PFSK-1 (cell line): ENCODE measurements around the gene ENDOD1.

Source experiments
- FOXP2 ChIP-seq: optimal IDR thresholded peaks from 2 replicates; pipeline ENCODE3; 2011; ENCODE audit warnings: borderline replicate concordance, control low read depth, inconsistent platforms; ENCODE audit not compliant: insufficient read depth; ENCODE audit errors: extremely low read length, extremely low read depth
- POLR2AphosphoS5 ChIP-seq: IDR thresholded peaks from 2 replicates; pipeline ENCODE4 v1.6.1; 2012; ENCODE audit warnings: low read depth, mild to moderate bottlenecking, control low read depth, low read length, moderate library complexity
- REST ChIP-seq, 2 experiments: IDR thresholded peaks; 2 replicates each; pipeline versions ENCODE4 v1.6.1 to v1.8.0; 2011 to 2012; ENCODE audit warnings: low read depth in 2 of 2, low read length in 2 of 2, control low read depth in 1 of 2, inconsistent platforms in 1 of 2, mild to moderate bottlenecking in 1 of 2, moderate library complexity in 1 of 2; ENCODE audit not compliant: insufficient read depth in 1 of 2
- SIN3A ChIP-seq: IDR thresholded peaks from 2 replicates; pipeline ENCODE4 v1.6.1; 2012; ENCODE audit warnings: mild to moderate bottlenecking, low read length, moderate library complexity, borderline replicate concordance; ENCODE audit not compliant: insufficient read depth
- TAF1 ChIP-seq: IDR thresholded peaks from 2 replicates; pipeline ENCODE4 v1.6.1; 2012; ENCODE audit warnings: low read length, control low read depth, borderline replicate concordance; ENCODE audit not compliant: insufficient read depth

ENDOD1 gene

GRCh38 chr11:95058621-95059020 lies 31.0 kb upstream of the ENDOD1 start:
- TF ChIP-seq FOXP2 (no peak), TAF1 (no peak), REST (IDR thresholded peaks at IDR 0.05; ENCODE audit: insufficient read depth in 1 of 2, low read depth in 2 of 2, low read length in 2 of 2) (no peak), SIN3A (no peak), POLR2AphosphoS5 (no peak)

DNA sequence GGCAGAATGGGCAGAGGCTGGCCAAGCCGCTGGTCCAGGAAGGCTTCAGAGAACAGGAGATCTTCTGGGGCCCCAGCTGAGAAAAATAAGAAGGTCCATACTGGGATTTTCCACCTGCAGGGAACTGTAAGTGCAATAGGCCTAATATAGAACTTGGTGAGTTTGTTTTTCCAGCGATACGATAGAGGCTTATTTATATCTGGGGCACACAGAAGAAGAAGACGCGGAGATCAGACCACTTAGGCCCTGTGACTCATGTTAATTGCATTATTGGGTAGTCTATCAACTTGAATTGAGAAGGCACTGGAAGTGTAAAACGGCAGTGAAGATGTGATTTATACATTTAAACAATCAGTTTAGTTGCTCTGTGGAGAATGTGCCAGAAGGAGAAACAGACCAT lies 30.6 kb upstream of the ENDOD1 start:
- TF ChIP-seq POLR2AphosphoS5: no peak
- TF ChIP-seq SIN3A: no peak
- no peak for TF ChIP-seq TAF1
- no peak for TF ChIP-seq FOXP2
- no peak for TF ChIP-seq REST (IDR thresholded peaks at IDR 0.05; ENCODE audit: insufficient read depth in 1 of 2, low read depth in 2 of 2, low read length in 2 of 2)

DNA sequence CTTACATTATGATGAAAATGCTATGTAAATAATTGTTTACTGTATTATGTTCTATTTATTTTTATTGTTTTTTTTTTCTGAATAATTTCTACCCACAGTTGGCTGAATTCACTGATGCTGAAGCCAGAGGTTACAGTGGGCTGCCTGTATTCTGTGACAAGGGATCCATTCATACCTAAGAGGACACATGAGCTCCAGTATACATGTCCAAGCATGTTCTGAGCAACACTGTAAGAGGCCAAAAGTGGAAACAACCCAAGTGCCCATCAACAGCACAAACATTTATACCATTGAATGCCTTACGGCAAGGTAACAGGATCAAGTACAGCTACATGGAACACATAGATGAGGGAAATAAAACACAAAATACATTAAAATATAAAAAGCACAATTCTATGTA lies 24.3 kb upstream of the ENDOD1 start:
- no peak for TF ChIP-seq FOXP2
- TF ChIP-seq REST (IDR thresholded peaks at IDR 0.05; ENCODE audit: insufficient read depth in 1 of 2, low read depth in 2 of 2, low read length in 2 of 2): no peak
- no peak for TF ChIP-seq TAF1

DNA sequence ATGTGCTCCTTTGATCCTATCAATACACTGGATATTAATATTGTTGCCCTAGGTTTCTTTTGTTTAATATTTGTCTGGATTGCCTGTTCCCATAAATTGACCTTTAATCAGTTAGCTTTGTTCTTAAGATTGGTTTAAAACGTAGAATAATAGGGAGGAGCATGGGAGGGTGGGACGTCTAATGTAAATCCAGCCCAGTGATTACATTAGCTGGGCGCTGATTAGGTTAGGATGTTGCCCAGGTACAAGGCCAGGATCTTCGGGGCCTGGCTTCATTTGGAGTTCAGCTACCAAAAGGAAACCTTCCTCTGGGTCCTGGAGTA lies 23.0 kb upstream of the ENDOD1 start, which contains the start of gene SRSF8:
TSS of gene SRSF8 (plus strand) at position 204 of the 323 bp plus-strand sequence. CDS start 308 bp downstream, outside the sequence.
- no peak for TF ChIP-seq POLR2AphosphoS5
- no peak for TF ChIP-seq FOXP2
- TF ChIP-seq SIN3A: no peak
- TF ChIP-seq TAF1: no peak
- no peak for TF ChIP-seq REST (IDR thresholded peaks at IDR 0.05; ENCODE audit: insufficient read depth in 1 of 2, low read depth in 2 of 2, low read length in 2 of 2)
